Loucy (cell line): ENCODE data around the gene FEZF2.

Source experiments
- CTCF ChIP-seq: fragments of 200-600 bp; sonication (generic); conservative IDR thresholded peaks from 2 replicates; pipeline ENCODE4 v1.5.1; 2014; ENCODE audit warnings: mild to moderate bottlenecking, antibody characterized with exemption, low read length
- EZH2phosphoT487 ChIP-seq: fragments of 200-600 bp; IDR thresholded peaks from 2 replicates; pipeline ENCODE4 v1.6.1; 2018; ENCODE audit warnings: antibody characterized with exemption, mild to moderate bottlenecking, moderate library complexity, borderline replicate concordance

GRCh38 chr3:62364191-62364590 is 9.2 kb downstream of the FEZF2 start:
- no peak for TF ChIP-seq CTCF
- no peak for TF ChIP-seq EZH2phosphoT487
